ENCODE results near the gene C1orf122. TPM values are rescaled to one million over a fixed set of nuclear protein-coding genes. Genes with fewer than 3 reads are reported as not detected.

Gene C1orf122
- total and polyA plus RNA-seq, 2 of the 4 experiments (the other 2 are of a cell fraction): 2.0 to 13.6 TPM

- Histone ChIP-seq H4K8ac (ENCODE audit: low read depth in 2 of 2, low read length in 2 of 2) (no peak overlapping the region), H4K20me1 (ENCODE audit: insufficient read depth, low read length) (peaks cover 19% of the 10 kb centered on the region; the same call in 1 of the 2 replicates), H2AFZ (replicated peaks; ENCODE audit: low read length, poor library complexity) (no peak overlapping the region), H3K79me1 (ENCODE audit: low read depth in 1 of 2, low read length in 2 of 2) (peaks cover 45 to 76% of the 10 kb centered on the region in 2 experiments), H3K4ac (ENCODE audit: low read depth, low read length) (no peak overlapping the region), H3K56ac (ENCODE audit: extremely low read depth, insufficient read depth, low read length) (no peak overlapping the region), H3K9ac (ENCODE audit: low read depth, low read length) (no peak overlapping the region), H3K27me3 (ENCODE audit: control insufficient read depth, insufficient read depth, low read length) (no peaks in the 10 kb centered on the region), H3K9me3 (ENCODE audit: control insufficient read depth, insufficient read depth, low read length) (no peaks in the 10 kb centered on the region), H4K91ac (ENCODE audit: insufficient read depth, low read depth, low read length) (no peak overlapping the region), H2AK9ac (replicated peaks; ENCODE audit: low read depth, low read length, poor library complexity) (no peak overlapping the region), H3K27ac (ENCODE audit: insufficient read depth, low read length) (no peak overlapping the region), H3K23ac (ENCODE audit: low read depth, low read length) (no peak overlapping the region), H3K36me3 (ENCODE audit: control insufficient read depth, insufficient read depth, low read length) (peaks cover 9% of the 10 kb centered on the region), H3K18ac (ENCODE audit: low read depth, low read length) (no peak overlapping the region), H3K4me3 (ENCODE audit: insufficient read depth, low read depth, low read length) (no peak overlapping the region), H2BK5ac (ENCODE audit: low read depth, low read length, poor library complexity, severe bottlenecking) (no peak overlapping the region), H4K5ac (ENCODE audit: low read depth, low read length) (no peak overlapping the region), H2AK5ac (ENCODE audit: low read depth, low read length) (no peak overlapping the region), H3K14ac (replicated peaks; ENCODE audit: low read depth, low read length) (no peak overlapping the region), H3K9me1 (ENCODE audit: insufficient read depth, low read length) (peaks cover 7% of the 10 kb centered on the region), H2BK120ac (ENCODE audit: low read depth, low read length) (no peak overlapping the region), H2BK20ac (ENCODE audit: low read depth, low read length) (no peak overlapping the region), H3K4me1 (ENCODE audit: control insufficient read depth, insufficient read depth, low read length) (peaks cover 3% of the 10 kb centered on the region), H3K4me2 (ENCODE audit: low read depth, low read length) (peak overlapping the region; percentile 2; the same call in 1 of the 2 replicates), H2BK15ac (ENCODE audit: low read depth, low read length) (no peak overlapping the region)
- intact Hi-C loops (cut with micrococcal nuclease) (no loop called here), in situ Hi-C loops (cut with MboI; ENCODE audit: low sequenced_read_pairs) (no loop called here), dilution Hi-C loops (cut with HindIII; ENCODE audit: low sequenced_read_pairs, unreplicated experiment) (no loop called here)
- BruUV-seq (replicated peaks): no TSS peak
- ChIA-PET CTCF (no interaction called here), POLR2A (ENCODE audit: unreplicated experiment) (interaction anchor here (0.7 kb wide), 1 partner anchor 112 kb away, joined by 8 read pairs; no protein-coding TSS in a partner anchor)
- DNase-seq: no peak
- no CpG with 5 or more reads among the region's 4 CpGs for WGBS, 2 experiments (ENCODE audit: extremely low coverage in 2 of 2, insufficient read length in 1 of 2)
- no peak for TF ChIP-seq BHLHE40 (IDR thresholded peaks at IDR 0.05; ENCODE audit: low read depth, low read length)
- TF ChIP-seq CEBPB (IDR thresholded peaks at IDR 0.05; ENCODE audit: low read depth, low read length): no peak
- no peak for ATAC-seq (ENCODE audit: low read depth)
These were observed 39.2 kb downstream of the C1orf122 start for GRCh38 chr1:37846647-37847339.
